Measurements from ENCODE around the gene TSPAN4.
A peak's percentile ranks its signal among the peaks of the same experiment; 100 is the strongest.

The TSPAN4 gene

GRCh38 chr11:889257-889656 is 46.6 kb downstream of the TSPAN4 start:
- no peak for DNase-seq (ENCODE audit: low spot score)

GRCh38 chr11:889687-890475 is 47.2 kb downstream of the TSPAN4 start:
- DNase-seq (ENCODE audit: low spot score) = no peak

GRCh38 chr11:890794-891540 is 48.3 kb downstream of the TSPAN4 start:
- no peak for DNase-seq (ENCODE audit: low spot score)

GRCh38 chr11:893008-893654 is 50.5 kb downstream of the TSPAN4 start:
- DNase-seq (ENCODE audit: low spot score) = no peak

GRCh38 chr11:894575-895201 is 52.0 kb downstream of the TSPAN4 start:
- DNase-seq (ENCODE audit: low spot score) = no peak

- no peak for DNase-seq (ENCODE audit: low spot score)
Observed at GRCh38 chr11:895331-896110, 52.9 kb downstream of the TSPAN4 start.

- DNase-seq (ENCODE audit: low spot score) = no peak
Observed at GRCh38 chr11:897253-898142, 54.8 kb downstream of the TSPAN4 start.

GRCh38 chr11:898143-898511 is 55.5 kb downstream of the TSPAN4 start:
- peak; percentile 46 for DNase-seq (ENCODE audit: low spot score)

- DNase-seq (ENCODE audit: low spot score) = peak; percentile 31
Observed at GRCh38 chr11:898540-899190, 56.0 kb downstream of the TSPAN4 start.

- DNase-seq (ENCODE audit: low spot score) = no peak
Observed at GRCh38 chr11:899724-900123, 57.1 kb downstream of the TSPAN4 start.

GRCh38 chr11:900545-900944 is 57.9 kb downstream of the TSPAN4 start:
- no peak for DNase-seq (ENCODE audit: low spot score)

GRCh38 chr11:901452-902061 is 58.9 kb downstream of the TSPAN4 start:
- DNase-seq (ENCODE audit: low spot score) = no peak

- no peak for DNase-seq (ENCODE audit: low spot score)
Observed at GRCh38 chr11:904380-904779, 61.7 kb downstream of the TSPAN4 start.

GRCh38 chr11:905952-906351 is 63.3 kb downstream of the TSPAN4 start:
- no peak for DNase-seq (ENCODE audit: low spot score)

- DNase-seq (ENCODE audit: low spot score) = no peak
Observed at GRCh38 chr11:907668-908067, 65.0 kb downstream of the TSPAN4 start.

- DNase-seq (ENCODE audit: low spot score) = peak; percentile 95
Observed at GRCh38 chr11:908273-908672, 65.6 kb downstream of the TSPAN4 start.

- no peak for DNase-seq (ENCODE audit: low spot score)
Observed at GRCh38 chr11:909406-909805, 66.8 kb downstream of the TSPAN4 start.

- DNase-seq (ENCODE audit: low spot score) = no peak
Observed at GRCh38 chr11:910044-910588, 67.5 kb downstream of the TSPAN4 start.

- DNase-seq (ENCODE audit: low spot score) = peak; percentile 81
Observed at GRCh38 chr11:910589-911030, 68.0 kb downstream of the TSPAN4 start, which contains the start of gene CHID1. TSS of gene CHID1 (minus strand) at chr11:910810. CDS start at chr11:904816, 5,994 bp downstream.

All from hematopoietic multipotent progenitor cell treated with erythropoietin and hydrocortisone succinate and interleukin-3 and kit ligand, for 15 days (in vitro differentiated cells).